GM12873 (cell line): ENCODE data around the gene MYO5B.

Experiments used
- CTCF ChIP-seq: IDR thresholded peaks from 2 replicates; pipeline ENCODE4 v1.5.1; 2012; ENCODE audit warnings: low read depth, mild to moderate bottlenecking, moderate library complexity, low read length, control low read depth; ENCODE audit not compliant: insufficient read depth; ENCODE audit errors: missing control alignments

MYO5B gene

GRCh38 chr18:50097702-50098101 lies 97.2 kb downstream of the MYO5B start:
- no peak for TF ChIP-seq CTCF

- no peak for TF ChIP-seq CTCF
Measured at GRCh38 chr18:50096766-50097435, 98.0 kb downstream of the MYO5B start.

- no peak for TF ChIP-seq CTCF
Measured at GRCh38 chr18:50094221-50094773, 100.7 kb downstream of the MYO5B start.

- TF ChIP-seq CTCF: no peak
Measured at GRCh38 chr18:50093366-50094064, 101.4 kb downstream of the MYO5B start.

- TF ChIP-seq CTCF: no peak
Measured at GRCh38 chr18:50092245-50092805, 102.6 kb downstream of the MYO5B start.

GRCh38 chr18:50091509-50092244 lies 103.3 kb downstream of the MYO5B start:
- no peak for TF ChIP-seq CTCF
